GM21825 (cell line): ENCODE data around the gene PRSS33.

Source experiments
- ATAC-seq: cut with Tn5 transposase; IDR thresholded peaks from one replicate; pipeline ENCODE4 v1.9.1; 2021; ENCODE audit warnings: mild to moderate bottlenecking, moderate library complexity; ENCODE audit not compliant: unreplicated experiment

The PRSS33 gene

GRCh38 chr16:2803545-2804195, 16.3 kb upstream of the PRSS33 start:
- no peak for ATAC-seq

GRCh38 chr16:2799859-2800226, 12.5 kb upstream of the PRSS33 start:
- no peak for ATAC-seq

- no peak for ATAC-seq
These were observed 12.0 kb upstream of the PRSS33 start for GRCh38 chr16:2799205-2799858.

GRCh38 chr16:2798723-2799204, 11.4 kb upstream of the PRSS33 start:
- ATAC-seq, result no peak

- no peak for ATAC-seq
These were observed 8.2 kb upstream of the PRSS33 start for GRCh38 chr16:2795395-2796143.

- no peak for ATAC-seq
These were observed 5.6 kb upstream of the PRSS33 start for GRCh38 chr16:2792940-2793339.

GRCh38 chr16:2791174-2791573, 3.8 kb upstream of the PRSS33 start:
- ATAC-seq, result no peak

- ATAC-seq, result no peak
These were observed 3.3 kb upstream of the PRSS33 start for GRCh38 chr16:2790631-2791030.

GRCh38 chr16:2787961-2788360, 601 bp upstream of the PRSS33 start:
- ATAC-seq, result no peak

GRCh38 chr16:2786826-2787151, 571 bp downstream of the PRSS33 start:
- ATAC-seq, result no peak

GRCh38 chr16:2786061-2786825, 1.1 kb downstream of the PRSS33 start:
- no peak for ATAC-seq

GRCh38 chr16:2785101-2785991, 2.0 kb downstream of the PRSS33 start:
- ATAC-seq, result no peak

GRCh38 chr16:2784358-2785100, 2.8 kb downstream of the PRSS33 start:
- no peak for ATAC-seq

- no peak for ATAC-seq
These were observed 3.6 kb downstream of the PRSS33 start for GRCh38 chr16:2783581-2784357.

GRCh38 chr16:2782583-2783351, 4.6 kb downstream of the PRSS33 start:
- ATAC-seq, result no peak

- no peak for ATAC-seq
These were observed 7.1 kb downstream of the PRSS33 start for GRCh38 chr16:2779978-2780898.
